ENCODE results near the gene GP2. TPM values are rescaled to one million over a fixed set of nuclear protein-coding genes. Genes with fewer than 3 reads are reported as not detected.

Gene GP2
- total RNA-seq, 1 donor from 2014 or later = 3.4 TPM

- H3K27me3 Mint-ChIP-seq = peaks cover 6% of the 10 kb centered on the region
- H3K9me3 Mint-ChIP-seq = no peaks in the 10 kb centered on the region
- no peak for DNase-seq (ENCODE audit: extremely low spot score, unreplicated experiment)
Measured at GRCh38 chr16:20334396-20334795, 7.1 kb upstream of the GP2 start.

GRCh38 chr16:20333120-20333519 is 5.8 kb upstream of the GP2 start:
- H3K4me1 Mint-ChIP-seq (ENCODE audit: unreplicated experiment) = no peaks in the 10 kb centered on the region
- no peaks in the 10 kb centered on the region for H3K36me3 Mint-ChIP-seq
- H3K4me3 Mint-ChIP-seq = no peak overlapping the region
- no peaks in the 10 kb centered on the region for H3K9me3 Mint-ChIP-seq
- no peak for TF ChIP-seq CTCF (conservative IDR thresholded peaks at IDR 0.05)
- no peak for DNase-seq (ENCODE audit: extremely low spot score, unreplicated experiment)
- H3K27ac Mint-ChIP-seq = no peak overlapping the region
- H3K27me3 Mint-ChIP-seq = peaks cover 16% of the 10 kb centered on the region

More at GRCh38 chr16:20334396-20334795, 7.1 kb upstream of the GP2 start:
- Mint-ChIP-seq H3K4me1 (ENCODE audit: unreplicated experiment) (no peaks in the 10 kb centered on the region), H3K36me3 (no peaks in the 10 kb centered on the region), H3K27ac (no peak overlapping the region), H3K4me3 (no peak overlapping the region)
- TF ChIP-seq CTCF (conservative IDR thresholded peaks at IDR 0.05) = no peak

GRCh38 chr16:20332411-20332810 is 5.1 kb upstream of the GP2 start:
- no peaks in the 10 kb centered on the region for H3K36me3 Mint-ChIP-seq
- H3K9me3 Mint-ChIP-seq = no peaks in the 10 kb centered on the region
- peaks cover 16% of the 10 kb centered on the region for H3K27me3 Mint-ChIP-seq
- no peaks in the 10 kb centered on the region for H3K4me1 Mint-ChIP-seq (ENCODE audit: unreplicated experiment)
- no peak overlapping the region for H3K27ac Mint-ChIP-seq
- DNase-seq (ENCODE audit: extremely low spot score, unreplicated experiment) = no peak
- TF ChIP-seq CTCF (conservative IDR thresholded peaks at IDR 0.05) = no peak
- no peak overlapping the region for H3K4me3 Mint-ChIP-seq

GRCh38 chr16:20331635-20332034 is 4.3 kb upstream of the GP2 start:
- Mint-ChIP-seq H3K9me3 (no peaks in the 10 kb centered on the region), H3K27ac (no peak overlapping the region), H3K4me1 (ENCODE audit: unreplicated experiment) (no peaks in the 10 kb centered on the region), H3K36me3 (no peaks in the 10 kb centered on the region), H3K27me3 (peaks cover 16% of the 10 kb centered on the region), H3K4me3 (no peak overlapping the region)
- no peak for DNase-seq (ENCODE audit: extremely low spot score, unreplicated experiment)
- TF ChIP-seq CTCF (conservative IDR thresholded peaks at IDR 0.05) = no peak

GRCh38 chr16:20329392-20330138 is 2.3 kb upstream of the GP2 start:
- peaks cover 16% of the 10 kb centered on the region for H3K27me3 Mint-ChIP-seq
- no peaks in the 10 kb centered on the region for H3K36me3 Mint-ChIP-seq
- H3K4me3 Mint-ChIP-seq = no peak overlapping the region
- DNase-seq (ENCODE audit: extremely low spot score, unreplicated experiment) = no peak
- no peak for TF ChIP-seq CTCF (conservative IDR thresholded peaks at IDR 0.05)
- H3K27ac Mint-ChIP-seq = no peak overlapping the region
- H3K9me3 Mint-ChIP-seq = no peaks in the 10 kb centered on the region
- H3K4me1 Mint-ChIP-seq (ENCODE audit: unreplicated experiment) = no peaks in the 10 kb centered on the region

Data from type B pancreatic cell (in vitro differentiated cells).